ENCODE results near the gene JAK1.

The JAK1 gene

DNA sequence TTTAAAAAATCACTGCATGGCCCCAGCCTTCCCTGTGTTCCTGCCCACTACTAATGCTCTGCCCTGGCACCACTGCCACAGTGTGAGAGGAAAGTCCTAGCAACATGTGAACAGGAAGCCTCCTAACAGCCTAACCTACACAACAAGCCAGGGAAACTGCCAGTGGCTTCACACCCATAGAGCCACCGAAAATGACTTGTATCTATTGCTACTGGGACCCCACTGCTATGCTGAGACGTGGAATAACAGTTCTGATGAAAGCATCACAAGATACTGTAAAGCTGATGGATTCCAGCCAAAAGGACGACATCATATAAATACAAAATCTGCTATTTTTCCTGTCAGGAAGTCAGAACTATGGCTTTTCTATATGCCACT is 74.9 kb downstream of the JAK1 start:
- DNase-seq (ENCODE audit: low spot score) = no peak

DNA sequence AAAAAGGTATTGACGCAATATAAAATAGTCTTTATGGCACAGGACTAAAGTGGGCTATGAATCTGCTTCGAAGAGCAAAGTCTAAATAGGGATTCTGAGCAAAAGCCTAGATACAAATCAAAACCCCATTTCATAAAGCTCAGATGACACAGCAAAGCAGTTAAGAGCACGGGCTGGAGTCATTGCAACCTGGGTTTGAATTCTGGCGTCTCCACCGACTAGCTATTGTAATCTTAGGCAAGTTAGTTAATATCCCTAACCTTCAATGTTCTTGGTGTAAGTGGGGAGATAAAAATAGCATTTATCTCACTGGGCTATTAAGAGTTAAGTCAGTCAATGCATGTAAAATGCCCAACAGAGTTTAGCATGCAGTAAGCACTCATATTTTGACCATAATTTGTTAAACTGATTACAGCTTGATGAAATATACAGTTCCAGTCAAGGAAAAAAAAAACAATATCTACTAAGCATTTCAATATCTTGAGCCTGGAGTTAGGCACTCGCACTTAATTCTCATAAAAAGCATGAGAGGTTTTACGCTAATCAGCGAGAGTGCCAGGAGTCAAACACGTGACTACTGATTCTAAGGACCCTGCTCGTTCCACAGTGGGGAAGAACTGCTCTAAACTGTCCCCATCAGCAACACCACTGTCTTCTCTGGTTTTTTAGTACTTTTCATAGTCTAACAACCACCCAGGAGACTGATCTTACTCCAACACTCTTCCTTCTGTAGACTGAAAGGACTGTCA is 75.5 kb downstream of the JAK1 start:
- DNase-seq (ENCODE audit: low spot score) = no peak

DNA sequence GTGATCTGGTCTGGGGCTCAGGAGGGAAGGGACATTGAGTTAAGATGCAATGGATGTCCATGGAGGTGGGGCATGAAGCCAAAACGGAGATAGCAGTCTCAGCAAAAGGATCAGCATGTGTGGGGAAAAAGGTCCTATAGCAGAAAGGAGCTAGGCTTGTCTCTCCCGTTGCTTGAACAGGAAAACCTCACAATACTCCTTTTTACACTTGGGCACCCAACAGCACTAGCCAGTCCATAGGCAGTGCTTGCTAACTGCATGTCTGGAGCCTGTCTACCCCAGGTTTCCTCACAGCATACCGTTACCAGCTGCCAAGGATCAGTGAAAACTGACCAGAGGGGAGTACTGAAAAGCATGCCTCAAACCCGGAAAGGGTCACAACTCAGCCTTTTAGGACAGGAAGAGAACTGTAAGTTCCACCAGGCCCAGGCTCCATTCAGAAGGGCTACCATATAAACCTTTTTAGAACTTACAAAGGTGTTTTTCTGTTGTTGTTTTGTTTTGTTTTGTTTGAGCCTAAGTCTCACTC is 78.6 kb downstream of the JAK1 start:
- DNase-seq (ENCODE audit: low spot score) = no peak

DNA sequence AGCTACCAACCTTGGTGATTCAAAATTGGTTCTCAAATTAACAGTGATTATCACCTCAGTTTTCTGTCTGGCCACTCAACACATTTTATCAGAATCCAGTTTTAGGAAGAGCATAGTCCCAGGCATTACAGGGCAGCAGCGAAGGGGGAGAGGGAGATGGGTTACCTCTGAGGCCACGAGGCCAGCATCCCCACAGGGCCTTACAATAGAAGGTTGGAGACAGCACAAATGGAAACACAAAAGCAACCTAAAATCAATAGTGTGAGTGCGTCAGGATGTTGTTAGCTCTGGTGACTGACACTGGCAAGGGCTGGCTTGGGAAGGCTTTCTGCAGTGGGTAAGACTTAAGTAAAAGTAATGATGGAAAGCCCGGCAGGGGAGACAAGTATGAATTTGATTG is 79.5 kb downstream of the JAK1 start:
- DNase-seq (ENCODE audit: low spot score) = no peak

DNA sequence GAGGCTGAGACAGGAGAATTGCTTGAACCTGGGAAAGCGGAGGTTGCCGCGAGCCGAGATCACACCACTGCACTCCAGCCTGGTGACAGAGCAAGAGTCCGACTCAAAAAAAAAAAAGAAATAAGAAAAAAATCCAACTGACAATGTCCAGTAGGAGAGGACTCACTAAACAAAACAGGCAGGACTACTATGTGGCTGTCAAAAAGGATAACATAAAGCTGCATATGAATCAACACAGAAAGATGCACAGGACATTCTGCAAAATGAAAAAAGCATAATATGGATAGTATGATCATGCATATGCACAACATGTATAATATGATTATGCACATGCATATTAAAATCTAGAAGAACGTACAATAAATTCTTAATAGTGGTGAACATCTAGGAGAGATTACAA is 80.7 kb downstream of the JAK1 start:
- DNase-seq (ENCODE audit: low spot score) = no peak

DNA sequence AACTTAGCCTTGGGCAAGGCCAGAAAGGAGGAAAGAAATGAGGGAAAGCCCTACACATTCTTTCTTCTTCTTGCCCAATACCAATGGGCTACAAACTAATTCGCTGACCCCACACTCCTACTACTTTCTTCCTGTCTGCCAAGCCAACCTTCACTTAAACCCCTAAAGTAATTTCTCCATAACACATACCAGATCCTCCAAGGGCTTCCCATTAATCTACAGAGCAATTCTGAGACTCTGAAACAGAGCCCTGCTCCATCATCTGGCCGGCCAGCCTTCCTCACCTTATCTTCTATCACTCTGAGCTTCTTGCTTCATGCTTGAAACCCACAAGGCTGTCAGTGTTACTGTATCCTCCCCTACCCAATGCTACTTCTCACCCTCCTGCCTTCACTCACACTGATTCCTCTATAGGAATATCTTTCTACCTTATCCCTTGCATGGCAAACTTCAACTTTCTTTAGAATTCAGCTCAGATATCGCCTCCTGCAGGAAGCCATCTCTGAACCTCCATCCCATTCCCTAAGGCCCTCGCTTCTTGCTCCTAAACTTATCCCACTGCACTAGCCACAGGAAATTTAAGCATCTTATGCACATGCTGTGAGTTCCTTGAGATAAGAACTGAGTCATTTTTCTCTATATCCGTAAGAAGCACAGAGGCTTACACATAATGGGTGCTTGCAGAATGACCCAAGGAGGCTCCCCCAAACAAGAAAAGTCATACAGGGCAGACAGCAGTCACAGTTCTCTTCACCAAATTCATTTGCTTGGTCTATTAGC is 81.9 kb downstream of the JAK1 start:
- DNase-seq (ENCODE audit: low spot score) = no peak

DNA sequence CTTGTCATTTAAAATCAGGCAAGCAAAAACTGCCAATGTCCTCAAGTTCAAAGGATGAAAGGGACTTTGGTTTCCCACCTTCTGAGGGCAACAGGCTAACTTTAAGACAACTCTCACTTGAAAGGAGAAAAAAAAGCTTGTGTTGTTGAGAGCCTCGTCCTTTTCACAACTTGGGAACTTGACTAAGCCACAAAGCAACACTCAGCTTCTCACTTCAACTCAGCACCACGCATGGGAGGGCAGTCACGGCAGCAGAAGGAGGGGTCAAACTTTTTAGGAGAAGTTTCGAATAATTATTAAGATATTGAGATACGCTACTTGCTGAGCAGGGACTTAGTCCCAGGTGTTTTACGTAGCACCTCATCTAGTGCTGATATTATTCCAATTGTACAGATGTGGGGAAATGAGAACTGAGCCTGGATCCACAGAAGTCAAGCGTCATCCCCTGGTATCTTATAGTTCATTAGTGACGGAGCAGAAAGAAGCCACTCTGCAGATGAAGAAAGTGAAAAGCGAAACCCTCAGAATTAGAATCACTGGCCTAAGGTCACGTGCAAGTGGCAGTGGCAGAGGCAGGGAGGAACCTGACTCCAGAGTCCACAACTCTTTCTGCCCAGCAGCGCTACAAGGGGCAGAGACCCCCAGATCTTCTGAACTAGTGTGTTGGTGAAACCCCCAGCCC is 83.6 kb downstream of the JAK1 start:
- DNase-seq (ENCODE audit: low spot score) = no peak

DNA sequence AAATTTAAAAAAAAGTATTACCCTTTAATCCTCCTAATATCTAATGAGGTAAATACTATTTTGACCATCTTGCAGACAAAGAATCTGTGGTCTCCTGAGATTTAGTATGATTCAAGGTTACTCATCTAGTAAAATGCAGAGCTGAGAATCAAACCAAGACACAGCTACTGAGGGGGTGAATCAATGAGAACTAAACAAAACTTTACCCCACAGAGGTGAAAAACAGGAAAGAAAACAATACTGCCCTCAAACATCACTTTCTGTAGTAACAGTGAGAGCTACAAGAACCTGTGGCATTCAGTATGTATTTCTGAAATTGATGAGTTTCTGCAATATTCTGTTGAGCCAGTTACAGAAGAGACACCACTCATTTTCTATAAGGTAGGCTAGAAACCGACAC is 85.1 kb downstream of the JAK1 start:
- DNase-seq (ENCODE audit: low spot score) = no peak

DNA sequence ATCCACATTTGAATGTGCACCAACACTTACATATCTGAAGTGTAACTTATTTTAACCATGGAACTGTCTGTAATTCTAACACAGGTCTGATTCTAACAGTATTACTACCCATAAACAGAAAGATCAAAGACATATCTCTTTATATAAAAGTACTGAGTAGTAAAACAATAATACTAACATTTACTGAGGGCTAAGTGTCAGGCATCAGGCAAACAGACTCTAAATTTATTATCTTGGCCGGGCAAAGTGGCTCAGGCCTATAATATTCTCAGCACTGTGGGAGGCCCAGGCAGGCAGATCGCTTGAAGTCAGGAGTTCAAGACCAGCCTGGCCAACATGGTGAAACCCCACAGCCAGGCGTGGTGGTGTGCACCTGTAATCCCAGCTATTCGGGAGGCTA is 85.9 kb downstream of the JAK1 start:
- DNase-seq (ENCODE audit: low spot score) = no peak

DNA sequence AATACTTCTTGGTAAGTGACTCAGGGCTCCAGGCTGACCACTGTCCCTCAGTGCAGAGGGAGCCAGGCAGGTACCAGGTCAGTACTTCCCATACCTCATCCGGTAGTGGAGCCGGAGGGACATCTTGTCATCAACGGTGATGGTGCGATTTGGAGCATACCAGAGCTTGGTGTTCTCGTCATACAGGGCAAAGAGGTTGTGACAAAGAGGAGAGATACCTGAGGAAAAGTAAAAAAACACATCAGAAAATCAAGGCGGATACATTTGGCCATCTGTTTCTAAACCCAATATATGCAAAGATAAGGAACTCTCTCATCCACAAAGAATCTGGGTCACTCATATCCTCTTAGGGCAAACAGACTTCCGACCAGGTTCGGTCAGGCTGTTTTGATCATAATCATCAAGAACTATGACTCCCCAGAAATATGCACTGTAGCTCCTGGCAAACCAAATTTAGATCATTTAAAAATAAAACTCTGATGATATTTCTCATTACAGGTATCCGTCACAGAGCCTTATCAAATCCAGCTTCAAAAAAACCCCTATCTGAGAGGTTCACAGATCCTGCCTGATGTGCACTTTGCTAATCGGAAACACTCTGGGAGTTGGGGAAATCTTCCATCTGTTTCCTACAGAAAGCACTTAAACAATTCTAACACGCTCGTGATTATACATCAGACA is 87.3 kb downstream of the JAK1 start:
- DNase-seq (ENCODE audit: low spot score) = no peak

DNA sequence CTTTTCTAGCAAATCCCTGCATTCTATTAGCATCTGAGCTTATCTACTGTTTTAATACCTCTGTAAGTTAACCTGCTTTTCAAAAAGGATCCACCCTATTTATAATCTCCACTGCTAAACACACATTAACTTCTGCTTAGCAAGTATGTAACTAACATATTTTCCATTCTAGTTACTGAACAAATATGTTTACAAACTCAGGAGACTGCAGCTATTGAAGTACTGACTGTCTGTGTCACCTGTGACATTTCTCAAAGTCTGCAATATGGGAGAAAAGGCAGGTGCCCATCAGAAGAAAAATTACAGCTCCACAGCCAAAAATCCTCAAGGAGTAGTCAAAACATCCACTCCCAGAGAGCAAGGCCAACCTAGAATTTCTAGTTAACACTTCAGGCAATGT is 88.3 kb downstream of the JAK1 start:
- no peak for DNase-seq (ENCODE audit: low spot score)

DNA sequence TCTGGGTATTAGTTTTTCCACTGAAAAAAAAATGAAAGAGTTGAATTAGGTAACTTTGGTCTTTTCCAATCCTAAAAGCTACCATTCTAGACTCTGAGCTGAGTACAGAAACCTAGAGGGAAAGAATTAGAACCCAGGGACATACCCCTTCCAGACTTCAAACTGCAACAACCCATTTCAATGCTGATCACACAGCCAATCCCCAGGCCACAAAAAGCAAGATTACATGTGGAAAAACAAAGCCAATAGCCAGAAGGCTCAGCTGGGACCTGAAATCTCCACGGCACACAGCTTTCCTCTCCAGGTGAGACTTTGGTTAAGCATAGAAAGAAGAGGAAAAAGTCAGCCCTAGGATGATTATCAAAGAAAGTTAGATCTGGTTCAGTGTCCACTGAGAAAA is 88.8 kb downstream of the JAK1 start:
- no peak for DNase-seq (ENCODE audit: low spot score)

DNA sequence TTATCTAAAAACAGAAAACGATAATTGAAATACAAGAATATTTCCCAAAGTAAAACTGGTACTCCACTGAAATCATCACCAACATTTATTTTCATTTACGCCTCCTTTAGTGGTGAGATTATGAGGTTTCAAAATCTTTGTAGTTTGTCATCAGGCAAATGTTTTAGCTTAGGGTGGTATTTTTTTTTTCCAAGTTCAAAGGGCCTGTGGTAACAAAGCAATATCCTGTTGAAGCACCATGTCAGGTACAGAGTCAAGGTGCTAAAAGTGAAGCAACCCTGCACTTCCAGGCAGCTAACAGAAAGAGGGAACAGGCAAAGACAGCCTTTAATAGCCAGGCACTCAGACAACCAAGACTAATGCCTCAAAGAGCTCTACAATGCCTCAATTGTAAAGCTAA is 89.2 kb downstream of the JAK1 start:
- DNase-seq (ENCODE audit: low spot score) = peak; percentile 71

DNA sequence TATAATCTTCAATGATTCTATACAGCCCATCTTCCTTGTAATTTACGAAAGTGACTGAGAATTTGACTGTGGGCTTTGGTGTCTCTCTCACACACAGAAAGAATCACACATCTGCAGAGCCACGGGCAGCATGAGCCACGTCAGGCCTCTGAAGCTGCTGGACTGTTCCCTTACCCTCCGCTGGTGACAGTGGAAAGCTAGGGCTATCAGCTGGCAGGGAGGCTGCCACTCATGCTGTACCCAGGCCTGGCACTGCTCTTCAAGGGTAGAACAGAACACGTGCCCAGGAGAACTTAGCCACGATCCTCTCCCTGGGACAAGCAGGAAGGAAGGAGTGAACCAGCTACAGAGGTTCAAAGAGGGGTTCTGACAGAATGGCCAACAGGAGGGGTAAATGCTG is 90.7 kb downstream of the JAK1 start:
- no peak for DNase-seq (ENCODE audit: low spot score)

DNA sequence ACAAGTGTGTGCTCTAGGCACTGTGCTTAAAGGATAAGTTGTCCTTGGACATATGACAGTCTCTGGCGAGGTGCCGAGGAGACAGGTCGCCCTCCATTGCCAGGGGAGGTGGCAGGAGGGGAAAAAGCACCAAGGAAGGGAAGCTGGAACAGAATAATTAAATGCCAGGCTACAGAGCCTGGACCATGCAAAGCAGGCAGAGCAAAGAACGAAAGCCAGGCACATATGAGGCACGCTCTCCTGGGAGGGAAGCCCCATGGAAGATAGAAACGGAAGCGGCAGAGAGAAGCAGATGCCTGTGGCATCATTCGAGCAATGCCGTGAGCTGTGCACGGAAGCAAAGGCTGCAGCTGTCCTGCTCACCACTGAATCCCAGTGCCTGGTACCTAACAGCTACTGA is 91.2 kb downstream of the JAK1 start:
- no peak for DNase-seq (ENCODE audit: low spot score)

DNA sequence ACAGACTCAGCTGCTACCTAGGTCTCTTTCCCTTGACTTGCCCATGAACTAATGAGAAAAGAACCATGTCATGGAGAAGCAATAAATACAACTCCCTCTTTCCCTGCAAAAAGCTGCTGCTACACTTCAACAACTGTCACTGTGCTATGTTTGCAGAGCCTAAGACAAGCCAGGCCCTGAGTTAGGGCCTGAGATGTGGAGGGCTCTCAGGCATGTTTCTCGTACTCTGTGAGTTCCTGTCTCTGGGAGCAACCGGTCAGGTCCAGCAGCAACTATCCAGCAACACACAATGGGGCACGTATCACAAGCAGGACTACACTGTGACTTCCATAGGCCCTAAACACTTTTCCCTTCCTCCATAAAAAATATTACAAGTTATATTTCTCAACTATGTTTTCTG is 91.7 kb downstream of the JAK1 start:
- DNase-seq (ENCODE audit: low spot score) = no peak

DNA sequence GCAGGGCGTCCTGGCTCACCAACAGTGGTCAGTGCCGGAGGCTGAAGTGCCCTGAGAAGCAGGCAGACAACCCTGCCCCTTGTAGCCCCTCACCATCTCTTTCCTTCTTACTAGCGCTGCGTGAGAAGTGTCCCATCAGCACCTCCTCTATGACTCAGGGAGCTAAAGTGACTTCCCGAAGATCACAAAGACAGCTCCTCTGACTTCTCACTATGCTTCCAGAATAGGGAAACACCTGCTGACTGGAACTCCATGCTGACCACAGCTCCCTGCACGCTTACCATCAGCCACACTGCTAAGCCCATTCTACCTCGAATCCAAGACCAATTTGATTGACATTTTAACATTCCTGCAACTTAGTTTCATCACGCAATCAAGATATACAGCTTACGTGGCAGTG is 92.8 kb downstream of the JAK1 start:
- no peak for DNase-seq (ENCODE audit: low spot score)

DNA sequence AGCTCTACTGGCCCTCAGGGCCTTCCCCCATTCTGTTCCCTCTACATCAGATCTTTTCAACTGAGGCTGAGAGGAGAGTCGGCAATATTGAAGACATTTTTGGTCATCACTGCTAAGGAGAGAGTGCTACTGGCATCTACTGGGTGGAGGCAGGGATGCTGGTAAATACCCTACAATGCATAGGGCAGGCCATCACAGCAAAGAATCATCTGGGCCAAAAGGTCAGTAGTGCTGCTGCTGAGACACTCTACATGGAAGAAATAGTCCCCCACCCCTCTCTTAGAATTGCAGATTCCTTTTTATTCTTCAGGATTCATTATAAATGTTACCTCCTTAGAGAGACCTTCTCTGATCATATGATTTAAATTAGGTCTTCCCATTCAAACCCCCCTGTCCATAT is 94.3 kb downstream of the JAK1 start:
- no peak for DNase-seq (ENCODE audit: low spot score)

DNA sequence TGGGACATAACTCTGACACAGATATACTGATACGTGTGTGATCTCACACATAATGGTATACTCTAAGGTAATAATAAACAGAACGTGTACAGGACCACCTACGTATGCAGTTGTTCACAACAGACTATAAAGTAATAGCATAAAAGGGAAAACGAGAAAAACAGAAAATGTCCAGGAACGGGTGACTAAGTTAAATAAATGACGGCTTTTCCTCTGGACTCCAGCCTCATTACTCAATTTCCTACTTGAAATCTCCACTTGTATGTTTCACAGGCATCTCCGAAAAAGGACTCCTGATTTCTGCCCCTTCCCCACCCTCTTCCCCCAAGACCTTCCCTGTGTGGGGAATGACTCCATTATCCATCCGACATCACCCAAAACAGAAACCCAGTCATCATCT is 95.1 kb downstream of the JAK1 start:
- DNase-seq (ENCODE audit: low spot score) = no peak

DNA sequence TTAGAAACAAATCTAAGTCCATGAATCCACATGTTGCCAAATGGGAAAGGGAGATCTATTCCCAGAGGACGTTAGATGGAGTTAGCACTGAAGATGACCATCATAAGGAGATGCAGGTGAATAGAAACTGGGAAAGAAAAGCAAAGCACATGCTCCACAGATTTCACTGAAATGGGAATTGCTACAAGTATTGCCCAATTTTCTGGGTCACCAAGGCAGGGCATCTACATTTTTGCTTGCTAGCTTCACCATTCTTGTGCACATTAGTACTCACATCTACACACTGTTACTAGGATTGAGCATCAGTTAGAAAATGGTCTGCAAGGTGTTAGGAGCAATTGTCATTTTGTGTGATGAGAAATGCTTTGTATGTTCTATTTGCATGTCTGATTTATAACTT is 99.1 kb downstream of the JAK1 start:
- DNase-seq (ENCODE audit: low spot score) = no peak

DNA sequence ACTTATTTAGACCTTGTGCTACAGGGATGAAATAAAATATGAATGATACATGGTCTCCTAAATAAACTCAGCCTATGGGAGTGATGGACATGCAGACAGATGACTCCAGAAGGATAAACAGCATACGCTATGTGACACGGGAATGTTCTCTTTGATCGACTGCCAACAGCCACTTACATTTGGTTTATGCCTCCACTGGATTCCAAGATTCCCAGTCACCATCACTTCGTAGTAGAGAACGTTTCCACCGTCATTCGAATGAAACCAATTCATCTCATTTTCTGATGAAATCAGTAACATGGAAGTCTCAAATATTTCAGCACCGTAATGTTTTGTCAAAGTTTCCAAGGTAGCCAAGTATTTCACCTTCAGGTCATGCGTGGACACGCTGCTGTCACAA is 99.7 kb downstream of the JAK1 start:
- DNase-seq (ENCODE audit: low spot score) = no peak

DNA sequence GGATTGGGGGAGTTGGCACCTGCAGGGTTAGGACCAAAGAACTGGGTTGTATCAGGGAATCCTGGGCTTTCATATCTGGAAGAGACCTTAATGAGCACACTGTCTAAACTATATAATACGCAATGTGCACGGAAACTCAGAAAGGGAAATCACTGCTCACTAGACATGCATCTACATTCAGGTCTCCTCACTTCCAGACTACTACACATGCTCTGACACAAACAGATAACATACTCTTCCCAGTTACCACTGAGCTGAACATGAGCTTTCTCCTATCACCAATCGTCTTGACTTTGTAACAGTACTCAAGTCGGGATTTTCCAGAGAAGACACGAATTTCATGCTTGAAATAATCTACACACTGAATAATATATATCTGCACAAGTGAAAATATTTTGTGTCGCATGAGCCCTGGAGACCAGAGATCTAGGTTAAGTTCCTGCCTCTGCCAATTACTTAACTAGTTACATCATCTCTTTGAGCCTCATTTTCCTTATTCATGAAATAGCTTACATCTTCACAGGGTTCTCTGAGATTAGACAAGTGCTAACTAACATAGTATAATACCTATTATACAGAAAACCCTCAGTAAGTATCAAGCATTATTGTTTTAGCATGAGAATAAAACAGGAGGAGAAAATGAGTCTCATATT is 101.1 kb downstream of the JAK1 start:
- no peak for DNase-seq (ENCODE audit: low spot score)

All from CD4-positive, alpha-beta T cell treated with Interleukin-2 at 100 ng/mL for 4 hours (primary cell).